NCI-H2107 (cell line): ENCODE results near the gene GTPBP3.
A peak's percentile ranks its signal among the peaks of the same experiment; 100 is the strongest.

Experiments
- DNase-seq: peaks from one replicate; lab custom pipeline; 2025; lab: John Stamatoyannopoulos, UW

Gene GTPBP3

DNA sequence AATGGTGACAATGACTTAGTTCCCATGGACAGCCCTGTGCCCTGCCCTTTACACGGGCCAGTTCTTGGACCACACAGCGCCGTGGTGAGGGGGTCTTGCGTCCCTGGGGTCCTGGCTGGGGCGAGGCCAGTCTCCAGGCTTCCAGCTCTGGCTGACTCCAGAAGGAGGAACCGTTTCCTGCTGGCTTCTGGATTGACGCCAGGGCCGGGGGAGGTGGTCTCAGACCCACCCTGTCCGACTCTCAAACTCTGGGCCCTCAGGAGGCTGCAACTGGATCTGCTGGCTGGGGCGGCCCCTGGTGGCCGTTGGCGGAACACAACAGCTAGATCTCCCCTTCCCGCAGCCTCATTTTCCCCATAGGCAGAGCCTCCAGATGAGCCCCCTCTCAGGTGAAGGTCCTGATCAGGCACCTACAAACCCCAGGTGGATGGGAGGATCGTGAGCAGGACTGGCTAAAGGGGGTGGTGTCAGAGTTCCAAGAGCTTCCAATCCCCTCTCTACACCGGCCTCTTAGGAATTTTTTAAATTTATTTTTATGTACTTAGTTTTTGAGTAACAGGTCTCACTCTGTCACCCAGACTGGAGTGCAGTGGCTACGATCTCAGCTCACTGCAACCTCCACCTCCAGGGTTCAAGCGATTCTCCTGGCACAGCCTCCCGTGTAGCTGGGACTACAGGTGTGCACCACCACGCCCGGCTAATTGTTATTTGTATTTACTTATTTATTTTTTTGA is 48.7 kb downstream of the GTPBP3 start:
- no peak for DNase-seq

DNA sequence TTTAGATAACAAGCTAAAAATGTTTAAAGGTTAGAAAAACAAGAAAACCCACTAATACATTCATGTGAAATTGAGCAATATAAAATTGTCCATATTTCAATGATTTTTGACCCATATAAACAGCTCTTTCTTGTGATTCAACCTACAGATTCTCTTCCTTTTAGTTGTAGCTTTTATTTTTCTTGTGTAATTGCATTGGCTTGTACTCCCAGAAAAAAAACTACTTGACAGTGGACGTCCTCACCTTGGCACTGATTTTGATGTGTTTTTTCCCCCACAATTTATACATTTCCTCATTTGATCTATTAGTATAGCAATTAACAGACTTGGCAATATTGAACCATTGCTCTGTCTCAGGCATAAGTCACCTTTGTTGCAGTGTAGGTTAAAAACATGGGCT is 51.9 kb downstream of the GTPBP3 start:
- DNase-seq = no peak

DNA sequence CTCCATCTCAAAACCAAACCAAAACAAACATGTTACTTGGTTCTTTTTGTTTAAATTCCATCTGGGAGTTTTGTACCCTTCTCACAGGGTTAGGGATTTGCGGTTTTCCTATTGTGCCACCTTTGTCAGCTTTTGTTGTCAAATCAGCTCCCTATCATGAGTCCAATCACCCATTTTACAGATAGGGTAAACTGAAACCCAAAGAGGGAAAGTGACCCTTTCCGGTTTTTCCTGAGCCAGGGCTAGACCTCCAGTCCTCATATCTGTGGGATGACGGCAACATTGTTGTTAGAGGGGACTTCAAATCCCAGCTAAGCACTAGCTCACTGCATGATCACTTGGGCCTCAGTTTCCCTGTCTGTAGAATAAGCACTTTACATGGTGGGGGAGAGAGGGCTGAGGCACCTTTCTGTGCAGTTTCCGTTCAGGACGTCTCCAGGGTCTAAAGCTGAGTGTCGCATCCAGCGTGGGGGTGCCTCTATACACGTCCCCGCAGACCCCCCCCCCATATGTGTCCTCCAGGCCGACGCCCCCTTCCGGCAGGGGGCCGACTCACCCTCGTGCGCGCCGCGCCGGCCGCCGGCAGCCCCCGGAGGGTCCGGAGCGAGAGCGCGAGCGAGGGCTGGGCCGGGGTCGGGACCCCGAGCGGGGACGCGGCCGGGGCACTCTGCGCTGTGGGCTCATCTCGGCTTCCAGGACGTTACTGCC is 52.8 kb downstream of the GTPBP3 start:
- no peak for DNase-seq

GRCh38 chr19:17390665-17391370 is 53.5 kb downstream of the GTPBP3 start:
- DNase-seq = peak; percentile 40

- DNase-seq = no peak
Measured at GRCh38 chr19:17391371-17392151, 54.2 kb downstream of the GTPBP3 start.
